NCI-H226 (cell line): ENCODE measurements around the gene ADSL.
"Not testable (repeated sequence)": the region's sequence is repeated elsewhere in the genome, so short reads cannot be mapped to it uniquely, and the experiment has no call there.

ENCODE experiments used
- DNase-seq: peaks from one replicate; pipeline ENCODE4 v3.0.0-alpha.2; 2015

Gene ADSL

DNA sequence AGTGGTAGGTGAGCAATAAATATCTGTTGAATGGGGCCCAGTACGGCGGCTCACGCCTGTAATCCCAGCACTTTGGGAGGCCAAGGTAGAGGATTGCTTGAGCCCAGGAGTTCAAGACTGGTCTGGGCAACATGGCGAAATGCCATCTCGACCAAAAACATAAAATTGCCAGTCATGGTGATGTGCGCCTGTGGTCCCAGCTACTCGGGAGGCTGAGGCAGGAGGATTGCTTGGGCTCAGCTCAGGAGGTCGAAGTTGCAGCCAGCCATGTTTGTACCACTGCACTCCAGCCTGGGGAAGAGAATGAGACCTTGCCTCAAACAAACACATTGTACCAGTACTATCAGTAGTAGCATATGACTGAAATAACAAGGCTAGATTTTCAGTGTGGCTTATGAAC is 28.3 kb downstream of the ADSL start:
- no peak for DNase-seq

DNA sequence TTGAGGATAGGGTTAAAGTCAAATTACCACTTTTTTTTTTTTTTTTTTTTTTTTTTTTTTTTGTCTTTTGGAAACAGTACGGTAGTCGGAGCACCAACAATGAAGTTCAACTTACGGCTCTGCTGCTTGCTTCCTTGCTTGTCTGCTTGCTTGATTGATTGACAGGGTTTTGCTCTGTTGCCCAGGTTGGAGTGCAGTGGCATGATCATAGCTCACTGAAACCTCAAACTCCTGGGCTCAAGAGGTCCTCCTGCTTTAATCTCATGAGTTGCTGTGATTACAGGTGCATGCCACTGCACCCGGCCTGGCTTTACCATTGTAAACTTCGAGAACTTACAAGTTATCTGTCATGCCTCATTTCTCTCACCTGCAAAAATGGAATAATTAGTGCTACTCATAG is 29.8 kb downstream of the ADSL start:
- DNase-seq: no peak

DNA sequence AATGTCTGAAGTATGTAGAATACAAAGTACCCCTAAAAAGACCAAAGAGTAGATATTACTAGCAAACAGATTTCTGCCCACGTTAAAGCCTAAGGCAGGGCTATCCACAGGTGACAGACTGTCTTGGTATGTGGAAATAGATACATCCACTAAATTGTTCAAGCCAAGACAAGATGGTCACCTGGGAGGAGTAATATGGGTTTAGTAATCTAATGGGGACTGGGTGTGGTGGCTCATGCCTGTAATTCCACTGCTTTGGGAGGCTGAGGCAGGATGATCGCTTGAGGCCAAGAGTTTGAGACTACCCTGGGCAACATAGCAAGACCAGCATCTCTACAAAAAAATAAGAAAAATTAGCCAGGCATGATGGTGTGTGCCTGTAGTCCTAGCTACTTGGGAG is 31.6 kb downstream of the ADSL start:
- no peak for DNase-seq

DNA sequence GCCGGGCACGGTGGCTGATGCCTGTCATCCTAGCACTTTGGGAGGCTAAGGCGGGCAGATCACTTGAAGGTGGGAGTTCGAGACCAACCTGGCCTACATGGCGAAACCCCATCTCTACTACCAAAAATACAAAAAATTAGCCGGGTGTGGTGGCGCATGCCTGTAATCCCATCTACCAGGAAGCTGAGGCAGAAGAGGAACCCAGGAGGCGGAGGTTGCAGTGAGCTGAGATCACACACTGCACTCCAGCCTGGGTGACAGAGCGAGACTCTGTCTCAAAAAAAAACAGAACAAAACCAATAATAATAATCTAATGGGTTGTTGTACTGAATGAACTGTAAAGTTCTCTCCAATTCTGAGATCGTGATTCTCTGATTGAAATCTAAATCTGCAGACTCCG is 32.1 kb downstream of the ADSL start:
- DNase-seq: not testable (repeated sequence)

DNA sequence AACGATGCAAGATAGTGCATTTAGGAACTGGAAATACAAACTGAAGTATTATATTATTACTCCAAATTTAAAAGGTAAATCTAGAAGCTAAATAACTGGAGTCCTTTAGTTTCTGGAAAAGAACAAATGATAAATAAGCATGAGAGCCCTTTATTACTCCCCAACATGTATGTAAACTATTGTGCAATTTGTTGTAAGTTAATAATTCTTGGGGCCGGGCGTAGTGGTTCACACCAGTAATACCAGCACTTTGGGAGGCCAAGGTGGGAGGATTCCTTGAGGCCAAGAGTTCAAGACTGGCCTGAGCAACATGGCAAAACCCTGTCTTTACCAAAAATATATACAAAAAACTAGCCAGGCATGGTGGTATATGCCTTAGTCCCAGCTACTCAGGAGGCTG is 35.2 kb downstream of the ADSL start:
- DNase-seq: no peak

DNA sequence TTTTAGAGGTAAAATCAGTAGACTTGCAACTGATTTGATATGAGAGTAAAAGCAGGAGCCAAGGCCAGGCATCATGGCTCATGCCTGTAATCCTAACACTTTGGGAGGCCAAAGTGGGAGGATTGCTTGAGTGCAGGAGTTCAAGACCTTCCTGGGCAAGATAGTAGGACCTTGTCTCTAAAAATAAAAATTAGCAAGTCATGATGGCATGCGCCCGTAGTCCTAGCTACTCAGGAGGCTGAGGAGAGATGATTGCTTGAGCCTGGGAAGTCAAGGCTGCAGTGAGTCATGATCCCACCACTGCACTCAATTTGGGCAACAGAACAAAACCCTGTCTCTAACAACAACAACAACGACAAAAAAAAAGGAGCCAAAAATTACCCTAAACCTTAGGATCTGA is 37.6 kb downstream of the ADSL start:
- peak; percentile 60 for DNase-seq

DNA sequence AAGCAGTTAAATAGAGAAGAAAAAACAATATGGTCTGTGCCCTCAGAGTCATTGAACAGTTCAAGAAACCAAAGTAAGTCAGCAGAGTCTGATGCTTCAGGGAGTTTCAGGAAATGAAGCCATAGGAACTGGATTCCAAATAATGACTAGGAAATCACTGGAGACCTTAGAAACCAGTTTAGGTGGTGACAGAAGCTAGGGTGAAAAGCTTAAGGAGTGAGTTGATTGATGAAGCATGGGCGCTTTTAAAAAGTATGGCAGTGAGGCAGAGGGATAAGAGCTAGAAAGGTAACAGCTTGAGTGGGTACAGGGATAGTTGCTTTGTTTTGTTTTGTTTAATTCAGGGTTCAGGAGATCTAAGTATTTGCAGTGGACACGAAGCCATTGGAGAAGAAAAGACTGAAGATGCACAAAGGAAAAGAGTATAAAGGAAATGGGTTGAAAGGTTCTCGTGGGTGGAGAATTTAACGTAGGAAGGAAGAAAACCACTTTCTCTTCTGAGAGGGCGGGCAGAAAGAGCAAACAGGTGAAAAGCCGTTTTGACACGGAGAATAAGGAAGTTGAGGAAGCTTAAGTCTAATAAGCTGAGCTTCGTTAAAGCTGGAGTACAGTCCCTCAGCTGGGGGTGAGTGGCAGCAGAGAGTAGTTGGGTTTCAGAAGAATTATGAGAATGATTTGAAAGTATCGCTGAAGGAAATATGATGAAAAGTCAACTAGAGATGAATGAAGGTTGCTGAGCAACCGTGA is 38.9 kb downstream of the ADSL start:
- DNase-seq: no peak

DNA sequence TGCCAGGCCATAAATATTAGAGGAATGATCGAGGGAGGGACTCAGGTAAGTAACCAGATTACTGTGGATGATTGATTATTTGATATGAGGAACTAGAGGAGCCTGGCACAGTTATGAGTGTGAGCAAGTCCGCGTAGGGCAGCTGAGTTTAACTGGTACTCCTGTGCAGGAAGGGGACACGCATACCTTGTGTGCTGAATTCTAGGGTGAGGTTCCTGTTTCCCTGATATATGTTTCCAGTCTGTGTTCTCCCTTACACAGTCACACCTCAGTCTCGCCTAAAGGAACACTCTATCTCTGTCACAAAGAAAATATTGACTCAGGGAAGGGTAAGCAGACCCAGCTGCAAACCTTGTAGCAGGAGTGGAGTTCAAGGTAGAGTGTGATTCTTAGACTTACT is 41.4 kb downstream of the ADSL start:
- DNase-seq: no peak

DNA sequence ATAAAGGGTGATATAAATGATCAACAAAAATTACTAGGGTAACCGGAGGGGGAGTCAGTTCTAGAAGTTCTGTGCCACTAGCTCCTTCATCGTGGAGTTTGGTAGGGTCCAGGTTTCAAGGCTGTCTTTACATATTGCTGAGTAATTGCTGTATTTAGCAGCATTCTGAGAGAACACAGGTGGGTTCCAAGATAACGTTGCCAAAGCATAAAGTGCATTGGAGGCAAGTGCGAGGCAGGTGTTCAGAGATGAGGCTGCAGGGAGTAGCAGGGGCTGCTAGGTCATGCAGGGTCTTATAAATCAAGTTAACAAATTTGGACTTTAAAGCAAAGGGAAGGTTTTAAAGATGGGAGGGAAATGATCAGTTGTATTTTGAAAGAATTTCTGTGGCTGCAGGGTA is 41.9 kb downstream of the ADSL start:
- no peak for DNase-seq

DNA sequence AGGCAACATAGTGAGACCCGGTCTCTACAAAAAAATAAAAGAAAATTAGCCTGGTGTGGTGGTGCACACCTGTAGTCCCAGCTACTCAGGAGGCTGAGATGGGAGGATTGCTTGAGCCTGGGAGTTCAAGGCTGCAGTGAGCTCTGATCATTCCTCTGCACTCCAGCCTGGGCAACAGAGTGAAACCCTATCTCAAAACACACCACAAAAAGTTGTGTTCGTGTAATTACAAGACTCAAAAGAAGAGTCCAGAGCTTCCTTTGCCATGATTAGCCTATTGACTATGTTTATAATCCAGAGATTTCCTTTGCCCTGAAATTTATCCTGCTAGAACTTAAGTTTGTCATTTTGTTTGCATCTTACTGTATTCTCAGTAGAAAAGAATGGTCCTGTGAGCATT is 45.1 kb downstream of the ADSL start:
- DNase-seq: no peak

DNA sequence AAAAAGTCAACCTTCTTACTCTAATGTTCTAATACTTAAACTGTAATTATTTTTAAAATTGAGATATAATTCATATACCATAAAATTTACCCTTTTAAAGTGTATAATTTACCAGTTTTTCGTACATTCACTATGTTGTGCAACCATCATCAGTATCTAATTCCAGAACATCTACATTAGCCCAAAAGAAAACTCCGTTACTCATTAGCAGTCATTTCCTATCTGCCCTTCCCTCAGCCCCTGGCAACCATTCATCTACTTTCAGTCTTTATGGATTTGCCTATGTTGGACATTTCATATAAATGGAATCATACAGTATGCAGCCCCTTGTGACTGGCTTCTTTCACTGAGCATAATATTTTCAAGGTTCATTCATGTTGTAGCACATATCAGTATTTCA is 46.3 kb downstream of the ADSL start:
- no peak for DNase-seq

DNA sequence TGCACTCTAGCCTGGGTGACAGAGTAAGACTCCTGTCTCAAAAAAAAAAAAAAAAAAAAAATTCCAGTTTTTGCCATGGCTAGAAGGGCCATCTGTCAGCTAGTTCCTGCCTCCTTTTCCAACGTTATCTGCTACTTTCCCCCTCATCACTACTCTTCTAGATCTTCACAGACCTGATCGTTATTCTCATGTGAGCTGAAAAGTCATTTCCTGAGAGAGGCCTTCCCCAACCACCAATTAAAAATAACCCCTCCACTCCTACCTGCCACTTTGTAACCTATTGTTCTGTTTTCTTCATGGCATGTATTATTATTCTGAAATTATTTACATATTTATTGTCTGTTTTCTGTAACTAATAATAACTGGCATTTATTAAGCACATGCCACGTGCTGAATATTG is 48.3 kb downstream of the ADSL start:
- DNase-seq: no peak

DNA sequence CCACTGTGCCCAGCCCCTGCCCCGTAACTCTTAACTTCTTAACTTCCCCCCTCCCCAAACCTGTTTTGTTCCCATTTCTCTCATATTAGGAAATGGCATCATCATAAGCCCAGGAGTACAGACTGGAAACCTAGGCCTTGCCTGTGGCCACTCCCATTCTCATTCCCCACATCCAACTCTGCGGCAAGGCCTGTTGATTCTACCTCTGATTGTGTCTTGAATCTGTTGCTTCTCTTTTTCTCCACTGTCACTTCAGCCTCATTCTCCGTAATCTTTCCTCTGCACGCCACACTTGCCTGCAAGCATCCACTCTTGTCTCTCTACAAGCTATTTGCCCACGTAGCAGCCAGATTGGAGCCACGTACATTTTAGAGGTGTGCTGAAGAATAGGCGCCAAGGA is 49.3 kb downstream of the ADSL start:
- no peak for DNase-seq

DNA sequence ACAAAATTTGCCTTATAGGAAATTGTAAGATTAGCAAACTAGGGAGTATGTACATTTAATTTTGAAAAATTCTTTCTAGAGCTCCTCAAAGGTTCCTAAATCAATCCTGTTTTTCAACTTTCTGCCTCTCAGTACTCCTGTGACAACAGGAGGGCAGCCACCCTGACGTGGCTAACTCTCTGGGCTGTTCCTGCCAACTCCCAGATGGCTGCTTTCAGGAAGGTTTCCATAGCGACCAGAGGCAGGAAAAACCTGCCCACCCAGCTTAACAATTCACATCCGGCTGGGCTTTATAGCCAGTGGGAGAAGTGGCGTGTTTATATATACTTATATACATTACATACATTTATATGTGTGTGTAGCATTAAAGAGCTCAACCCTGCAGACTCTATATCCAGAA is 50.6 kb downstream of the ADSL start:
- no peak for DNase-seq

DNA sequence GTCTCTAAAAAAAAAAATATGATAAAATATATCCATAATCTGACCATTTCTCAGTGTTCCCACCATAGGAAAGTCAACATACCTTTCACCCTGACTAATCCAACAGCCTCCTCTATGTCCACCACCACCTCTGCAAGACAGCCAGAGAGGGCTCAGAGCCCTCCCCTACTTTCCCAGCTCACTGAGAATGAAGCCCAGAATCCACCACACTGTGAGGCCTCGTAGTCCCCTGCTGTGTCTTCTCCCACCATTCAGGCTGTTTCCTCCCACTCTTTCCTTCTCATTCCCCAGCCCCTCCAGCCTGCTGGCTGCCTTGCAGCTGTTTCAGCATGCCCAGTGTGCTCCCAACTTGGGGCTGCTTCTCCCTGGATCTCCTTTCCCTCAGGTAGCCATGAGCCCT is 51.1 kb downstream of the ADSL start:
- no peak for DNase-seq

DNA sequence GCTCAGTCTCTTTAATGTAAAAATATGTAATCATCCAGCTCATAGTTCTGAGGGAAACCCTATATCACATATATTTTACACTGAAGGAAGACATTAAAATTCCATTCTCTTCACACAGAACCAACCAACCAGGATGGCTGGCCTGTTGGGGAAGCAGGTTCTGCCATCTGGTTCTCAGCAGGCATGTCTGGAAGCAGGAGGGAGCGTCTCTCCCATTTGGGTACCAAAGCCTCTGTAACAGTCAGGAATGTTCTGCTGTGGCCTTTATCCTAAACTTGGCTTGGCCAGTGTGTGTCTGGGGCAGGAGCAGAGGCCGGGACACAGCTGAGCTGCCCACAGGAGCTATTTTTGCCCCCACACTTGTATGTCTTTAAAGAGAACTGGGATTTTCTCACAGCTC is 53.3 kb downstream of the ADSL start:
- DNase-seq: no peak

DNA sequence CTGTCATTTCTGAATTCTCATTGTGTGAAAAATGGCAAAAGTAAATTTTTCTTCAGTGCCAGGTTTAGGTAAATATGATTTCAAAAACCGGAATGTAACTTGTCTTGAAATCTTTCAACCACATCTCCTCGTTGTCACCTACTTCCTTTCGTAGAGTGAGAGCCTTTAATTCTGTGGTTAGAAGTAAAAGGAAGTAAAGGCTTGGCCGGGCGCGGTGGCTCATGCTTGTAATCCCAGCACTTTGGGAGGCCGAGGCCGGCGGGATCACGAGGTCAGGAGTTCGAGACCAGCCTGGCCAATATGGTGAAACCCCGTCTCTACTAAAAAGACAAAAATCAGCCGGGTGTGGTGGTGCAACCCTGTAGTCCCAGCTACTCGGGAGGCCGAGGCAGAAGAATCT is 53.9 kb downstream of the ADSL start:
- DNase-seq: no peak

DNA sequence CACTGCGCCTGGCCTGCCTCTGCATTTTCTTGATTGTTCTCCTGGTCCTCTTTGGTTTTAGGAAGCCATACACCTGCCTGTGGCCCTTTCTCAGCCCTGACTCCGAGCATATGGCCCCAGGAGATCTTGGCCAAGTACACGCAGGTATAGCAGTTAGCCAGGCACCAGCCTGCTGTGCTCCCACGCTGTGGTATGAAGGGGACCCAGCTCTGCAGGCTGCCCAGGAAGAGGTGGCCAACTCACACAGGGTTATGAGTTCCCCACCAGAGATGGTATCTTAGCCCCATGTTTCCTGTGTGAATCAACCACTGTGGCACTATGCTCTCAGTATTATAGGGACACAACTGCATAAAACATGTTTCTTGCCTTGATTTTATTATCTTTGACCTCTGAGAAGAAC is 55.2 kb downstream of the ADSL start:
- DNase-seq: no peak

DNA sequence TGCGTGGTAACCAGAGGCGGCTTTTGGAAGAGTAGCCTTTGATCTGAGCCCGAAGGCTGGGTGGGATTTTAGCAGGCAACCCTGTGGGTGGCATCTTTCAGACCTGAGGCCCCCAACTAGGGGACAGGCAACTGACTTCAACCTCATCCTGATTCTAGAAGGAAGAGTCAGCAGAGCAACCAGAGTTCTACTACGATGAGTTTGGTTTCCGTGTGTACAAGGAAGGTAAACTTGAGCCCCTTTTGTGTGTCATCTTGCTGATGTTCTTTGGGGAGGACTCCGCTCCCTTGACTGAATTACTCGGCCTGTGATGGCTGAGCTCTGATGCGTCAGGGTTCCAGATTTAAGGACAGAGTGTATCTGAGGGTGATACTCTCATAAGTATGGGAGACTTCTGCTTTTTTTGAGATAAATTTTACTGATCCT is 55.7 kb downstream of the ADSL start:
- DNase-seq: no peak

DNA sequence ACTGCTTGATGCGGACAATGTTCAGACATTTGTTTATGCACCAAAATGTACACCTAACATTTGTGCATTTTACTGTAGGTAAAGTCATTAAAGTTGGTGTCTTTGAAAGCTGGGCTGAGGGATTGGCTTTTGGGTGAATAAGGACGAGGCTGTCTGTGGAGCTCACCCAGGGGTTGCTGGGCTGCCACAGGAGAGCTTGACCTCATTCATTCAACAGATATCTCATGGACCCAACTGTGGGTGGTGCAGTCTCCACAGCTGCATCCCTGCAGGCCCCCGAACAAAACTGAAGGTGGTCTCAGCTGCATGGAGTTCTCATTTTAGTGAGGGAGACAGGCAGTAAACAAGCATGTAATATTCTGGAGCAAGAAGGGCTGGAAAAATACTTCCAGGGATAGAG is 56.8 kb downstream of the ADSL start:
- DNase-seq: no peak

DNA sequence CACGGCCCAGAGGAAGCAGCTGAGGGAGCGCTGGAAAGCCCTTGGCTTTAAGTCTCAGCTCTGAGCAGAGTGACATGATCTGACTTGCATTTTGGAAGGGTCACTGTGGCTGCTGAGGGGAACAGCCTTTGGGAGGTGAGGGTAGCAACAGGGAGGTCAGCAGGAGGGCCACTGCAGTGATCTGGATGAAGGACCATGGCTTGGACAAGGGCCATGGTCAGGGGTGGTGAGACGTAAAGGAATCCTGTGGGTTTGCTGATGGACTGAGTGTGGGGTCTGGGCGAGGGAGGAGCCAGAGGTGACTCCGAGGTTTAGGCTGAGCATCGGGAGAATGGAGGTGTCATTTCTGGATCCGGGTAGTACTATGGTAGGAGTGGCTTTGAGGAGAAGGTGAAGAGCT is 57.4 kb downstream of the ADSL start:
- DNase-seq: no peak

DNA sequence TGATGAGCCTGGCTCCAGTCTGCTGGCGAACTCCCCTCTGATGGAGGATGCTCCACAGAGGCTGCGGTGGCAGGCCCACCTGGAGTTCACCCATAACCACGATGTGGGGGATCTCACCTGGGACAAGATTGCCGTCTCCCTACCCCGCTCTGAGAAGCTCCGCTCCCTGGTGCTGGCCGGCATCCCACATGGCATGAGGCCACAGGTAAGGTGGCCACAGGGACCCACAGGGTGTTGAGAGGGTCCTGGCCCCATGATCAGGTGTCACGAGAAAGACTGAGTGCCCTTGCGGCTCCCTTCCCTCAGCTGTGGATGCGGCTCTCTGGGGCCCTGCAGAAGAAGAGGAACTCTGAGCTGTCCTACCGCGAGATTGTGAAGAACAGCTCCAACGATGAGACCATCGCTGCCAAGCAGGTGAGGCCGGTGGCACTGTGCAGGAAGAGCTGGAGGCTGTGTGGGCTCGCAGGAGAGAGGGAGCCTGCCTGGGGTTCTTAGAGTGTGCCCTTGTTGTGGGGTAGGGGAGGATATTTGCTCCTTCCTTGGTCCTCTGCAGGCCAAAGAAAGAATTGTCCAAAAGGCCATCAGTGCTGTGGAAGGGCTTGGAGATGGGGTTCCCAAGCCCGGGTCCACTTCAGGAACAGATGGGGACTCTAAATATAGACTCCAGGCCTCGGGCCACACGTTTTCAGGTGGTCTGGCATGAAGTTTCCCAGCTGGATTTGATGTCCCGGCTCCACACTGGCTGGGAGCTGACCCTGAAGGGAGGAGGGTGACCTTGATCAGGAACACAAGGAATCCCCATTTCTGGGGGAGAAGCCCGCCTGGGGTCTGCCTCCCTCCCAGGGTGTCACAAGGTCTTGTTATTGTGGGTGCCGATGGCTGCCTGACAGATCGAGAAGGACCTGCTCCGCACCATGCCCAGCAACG is 58.2 kb downstream of the ADSL start:
- DNase-seq: no peak

DNA sequence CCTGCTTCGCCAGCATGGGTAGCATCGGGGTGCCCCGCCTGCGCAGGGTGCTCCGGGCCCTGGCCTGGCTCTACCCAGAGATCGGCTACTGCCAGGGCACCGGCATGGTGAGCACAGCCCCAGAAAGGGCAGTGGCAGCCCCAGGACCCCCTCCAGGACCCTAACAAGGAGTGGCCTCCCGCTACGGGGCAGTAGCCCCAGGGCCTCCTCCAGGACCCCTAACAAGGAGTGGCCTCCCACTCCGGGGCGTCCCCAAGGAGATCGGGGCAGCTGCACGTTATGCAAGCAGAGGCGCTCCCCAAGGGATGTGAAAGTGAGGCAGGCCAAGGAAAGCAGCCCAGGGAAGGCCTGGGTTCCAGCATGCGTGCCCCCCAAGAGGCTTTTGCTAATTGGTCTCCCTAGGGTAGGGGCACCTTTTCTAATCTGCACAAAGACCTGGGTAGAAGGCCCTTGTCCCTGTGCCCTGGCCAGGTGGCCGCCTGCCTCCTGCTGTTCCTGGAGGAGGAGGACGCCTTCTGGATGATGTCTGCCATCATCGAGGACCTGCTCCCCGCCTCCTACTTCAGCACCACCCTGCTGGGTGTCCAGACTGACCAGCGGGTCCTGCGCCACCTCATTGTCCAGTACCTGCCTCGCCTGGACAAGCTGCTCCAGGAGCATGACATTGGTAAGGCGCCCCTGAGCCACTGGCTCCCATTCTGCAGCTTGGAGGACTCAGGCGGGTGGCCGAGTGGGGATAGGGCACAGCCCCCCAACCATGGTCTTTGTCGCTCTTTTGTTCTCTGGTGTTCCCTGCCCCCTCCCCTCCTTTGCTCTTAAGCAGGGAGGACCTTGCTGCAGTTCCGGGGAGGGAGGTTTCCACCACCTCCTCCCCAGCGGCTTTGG is 59.1 kb downstream of the ADSL start:
- DNase-seq: no peak
